22Rv1 (cell line): ENCODE measurements around the gene DEAF1.

ENCODE experiments used
- H3K27ac ChIP-seq: fragments of 450-650 bp; 2 replicates; pipeline ENCODE4 v1.5.1; 2017
- ZFX ChIP-seq: fragments of 450-650 bp; IDR thresholded peaks from 2 replicates; pipeline ENCODE4 v1.6.1; 2017; ENCODE audit warnings: antibody characterized with exemption, borderline replicate concordance
- TF ChIP-seq, protein P1 (sequence below): fragments of 450-650 bp; IDR thresholded peaks from 2 replicates; pipeline ENCODE4 v1.5.1; 2017; ENCODE audit warnings: mild to moderate bottlenecking

Gene DEAF1

DNA sequence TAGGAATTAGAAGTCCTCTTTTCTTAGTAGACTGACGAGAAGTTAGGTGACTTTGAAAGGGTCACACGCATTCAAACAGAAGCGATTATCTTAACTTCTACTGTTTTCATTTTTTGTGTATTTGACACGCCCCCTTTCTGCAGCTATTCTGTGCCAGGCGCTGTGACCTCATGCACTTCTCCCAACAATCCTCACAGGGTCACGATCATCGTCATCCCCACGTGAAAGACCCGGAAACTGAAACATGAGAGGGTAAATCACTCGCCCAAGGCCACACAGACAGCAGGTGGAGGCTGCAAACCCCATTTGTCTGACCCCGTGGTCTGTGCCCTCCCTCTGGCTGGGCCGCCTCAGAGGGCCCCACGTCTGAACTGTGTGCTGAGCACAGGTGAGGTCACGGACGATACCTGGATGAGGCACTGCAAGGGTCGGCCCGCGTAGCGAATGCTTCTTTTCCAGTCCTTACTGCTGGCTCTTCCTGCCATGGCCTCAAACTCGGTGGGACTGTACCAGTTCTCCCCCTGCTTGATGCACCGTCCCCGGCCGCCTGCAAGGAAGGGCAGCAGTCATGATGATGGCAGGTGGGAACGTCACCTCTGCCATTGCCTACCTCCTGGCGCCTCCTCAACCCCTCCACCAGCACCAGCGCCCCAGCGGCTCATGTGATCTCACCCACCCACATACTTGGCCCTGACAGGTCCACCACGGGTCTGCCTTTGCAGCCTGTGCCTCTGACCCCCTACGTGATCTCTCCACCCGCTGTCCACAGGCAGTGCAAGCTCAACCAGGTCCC is 8.4 kb downstream of the DEAF1 start:
- no peak overlapping the region for H3K27ac ChIP-seq
- no peak for TF ChIP-seq ZFX

DNA sequence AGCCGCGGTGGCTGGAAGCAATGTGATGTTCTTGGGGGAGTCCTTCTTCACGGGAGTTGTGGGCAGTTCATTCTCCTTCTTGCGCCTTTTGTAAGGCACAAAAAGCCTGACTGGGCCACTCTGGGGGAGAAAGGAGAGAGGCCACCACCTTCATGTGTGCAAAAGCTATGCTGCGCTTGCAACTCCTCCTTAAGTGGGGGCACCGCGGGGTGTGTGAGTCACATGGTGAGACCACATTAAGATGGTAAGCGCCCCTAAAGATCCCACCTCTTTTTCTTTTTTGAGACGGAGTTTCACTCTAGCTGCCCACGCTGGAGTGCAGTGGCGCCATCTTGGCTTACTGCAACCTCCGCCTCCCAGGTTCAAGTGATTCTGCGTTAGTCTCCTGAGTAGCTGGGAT is 14.1 kb downstream of the DEAF1 start:
- no peak for TF ChIP-seq ZFX
- TF ChIP-seq, protein P1, sequence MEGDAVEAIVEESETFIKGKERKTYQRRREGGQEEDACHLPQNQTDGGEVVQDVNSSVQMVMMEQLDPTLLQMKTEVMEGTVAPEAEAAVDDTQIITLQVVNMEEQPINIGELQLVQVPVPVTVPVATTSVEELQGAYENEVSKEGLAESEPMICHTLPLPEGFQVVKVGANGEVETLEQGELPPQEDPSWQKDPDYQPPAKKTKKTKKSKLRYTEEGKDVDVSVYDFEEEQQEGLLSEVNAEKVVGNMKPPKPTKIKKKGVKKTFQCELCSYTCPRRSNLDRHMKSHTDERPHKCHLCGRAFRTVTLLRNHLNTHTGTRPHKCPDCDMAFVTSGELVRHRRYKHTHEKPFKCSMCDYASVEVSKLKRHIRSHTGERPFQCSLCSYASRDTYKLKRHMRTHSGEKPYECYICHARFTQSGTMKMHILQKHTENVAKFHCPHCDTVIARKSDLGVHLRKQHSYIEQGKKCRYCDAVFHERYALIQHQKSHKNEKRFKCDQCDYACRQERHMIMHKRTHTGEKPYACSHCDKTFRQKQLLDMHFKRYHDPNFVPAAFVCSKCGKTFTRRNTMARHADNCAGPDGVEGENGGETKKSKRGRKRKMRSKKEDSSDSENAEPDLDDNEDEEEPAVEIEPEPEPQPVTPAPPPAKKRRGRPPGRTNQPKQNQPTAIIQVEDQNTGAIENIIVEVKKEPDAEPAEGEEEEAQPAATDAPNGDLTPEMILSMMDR = no peak
- H3K27ac ChIP-seq = no peak overlapping the region

DNA sequence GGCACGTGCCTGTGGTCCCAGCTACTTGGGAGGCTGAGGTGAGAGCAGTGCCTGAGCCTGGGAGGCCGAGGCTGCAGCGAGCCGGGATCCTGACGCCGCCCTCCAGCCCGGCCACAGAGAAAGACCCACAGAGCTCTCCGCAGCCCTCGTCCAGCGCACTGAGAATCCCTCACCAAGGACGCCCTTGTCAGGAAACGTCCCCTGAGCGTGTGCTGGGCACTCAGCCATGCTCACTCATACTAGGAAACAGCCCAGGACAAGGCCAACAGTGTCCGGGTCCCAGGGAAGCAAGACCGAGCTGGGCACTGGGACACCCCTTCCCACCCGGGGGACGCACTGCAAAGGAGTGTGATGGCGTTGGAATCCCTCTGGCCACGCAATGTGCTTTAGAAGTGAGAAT is 14.5 kb downstream of the DEAF1 start:
- TF ChIP-seq, protein P1 = no peak
- TF ChIP-seq ZFX = no peak

DNA sequence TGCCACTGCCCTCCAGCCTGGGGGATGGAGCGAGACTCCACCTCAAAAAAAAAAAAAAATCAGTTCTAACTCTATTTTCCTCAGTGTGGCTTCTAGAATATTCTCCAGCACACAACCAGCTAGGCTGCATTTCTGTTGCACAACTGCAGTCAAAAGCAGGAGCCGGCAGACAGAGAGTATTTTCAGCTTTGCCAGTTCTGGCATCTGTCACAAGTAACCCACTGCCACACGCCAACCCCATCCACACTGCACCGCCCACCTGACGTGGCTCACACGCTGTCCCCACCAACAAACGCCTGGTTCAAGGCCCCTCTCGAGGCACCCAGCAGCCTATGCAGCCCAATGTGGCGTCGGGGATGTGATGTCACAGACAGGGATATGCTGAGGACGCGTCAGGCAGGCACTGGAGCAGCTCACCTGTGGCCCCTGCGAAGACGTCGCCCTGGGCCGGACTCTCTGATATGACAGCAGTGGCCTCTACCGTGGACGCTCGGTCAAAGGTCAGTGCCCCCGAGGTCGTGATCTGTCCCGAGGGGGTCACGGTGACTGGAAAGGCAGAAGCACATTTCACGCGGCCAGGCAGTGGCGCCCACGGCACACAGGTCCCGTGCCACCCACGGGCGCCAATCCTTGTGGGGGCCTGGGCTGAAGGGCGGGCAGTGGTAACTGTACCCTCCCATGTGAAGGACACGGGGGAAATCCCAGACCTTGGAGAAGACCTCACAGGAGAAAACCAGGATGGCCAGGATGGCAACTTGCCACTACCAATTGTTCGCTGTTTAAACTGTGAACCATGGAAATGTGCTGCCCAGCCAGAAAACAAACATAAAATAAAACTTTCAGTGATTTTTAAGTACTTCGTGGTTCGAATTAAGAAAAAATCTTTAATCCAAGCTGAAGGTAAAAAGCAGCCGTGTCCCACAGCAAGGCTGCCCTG is 15.5 kb downstream of the DEAF1 start:
- TF ChIP-seq ZFX = no peak
- TF ChIP-seq, protein P1 = no peak
- H3K27ac ChIP-seq = no peak overlapping the region

More for the DNA sequence above, 14.5 kb downstream of the DEAF1 start:
- no peak overlapping the region for H3K27ac ChIP-seq

DNA sequence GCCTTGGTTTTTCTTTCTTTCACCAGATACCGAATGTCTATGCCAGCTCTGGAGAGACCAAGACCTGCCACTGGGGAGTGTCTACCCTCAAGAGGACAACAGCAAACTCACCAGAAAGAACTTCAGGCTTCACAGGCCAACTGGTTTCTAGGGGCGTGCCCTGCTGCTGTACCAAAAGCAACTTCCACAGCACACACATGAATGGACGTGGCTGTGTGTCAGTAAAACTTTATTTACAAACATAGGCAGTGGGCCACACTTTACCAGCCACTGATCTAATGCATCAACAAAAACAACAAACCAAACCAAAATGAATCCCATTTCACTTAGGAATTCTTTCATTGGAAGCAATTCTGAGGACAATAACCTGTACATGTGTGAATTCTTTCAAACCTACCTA is 16.7 kb downstream of the DEAF1 start:
- TF ChIP-seq ZFX = no peak
- TF ChIP-seq, protein P1 = no peak
- H3K27ac ChIP-seq = no peak overlapping the region

DNA sequence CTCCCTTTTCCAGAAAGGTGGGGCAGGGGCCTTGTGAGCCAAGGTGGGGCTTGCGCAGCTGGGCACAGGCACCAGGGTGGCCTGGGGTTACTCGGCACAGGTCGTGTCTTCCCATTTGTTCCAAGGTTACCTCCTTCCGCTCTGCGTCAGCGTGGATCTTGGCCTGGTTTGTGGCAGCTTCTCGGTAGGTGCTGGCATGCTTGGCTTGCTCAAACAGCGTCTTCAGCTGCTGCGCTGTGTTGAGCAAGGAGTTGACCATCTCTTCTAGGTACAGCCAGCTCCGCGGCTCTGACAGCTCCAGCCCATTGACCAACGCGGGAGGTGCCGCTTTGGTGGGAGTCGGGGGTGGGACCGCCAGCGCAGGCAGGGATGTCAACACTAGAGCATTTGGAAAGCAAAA is 20.6 kb downstream of the DEAF1 start:
- H3K27ac ChIP-seq = no peak overlapping the region
- TF ChIP-seq ZFX = no peak
- TF ChIP-seq, protein P1 = no peak

DNA sequence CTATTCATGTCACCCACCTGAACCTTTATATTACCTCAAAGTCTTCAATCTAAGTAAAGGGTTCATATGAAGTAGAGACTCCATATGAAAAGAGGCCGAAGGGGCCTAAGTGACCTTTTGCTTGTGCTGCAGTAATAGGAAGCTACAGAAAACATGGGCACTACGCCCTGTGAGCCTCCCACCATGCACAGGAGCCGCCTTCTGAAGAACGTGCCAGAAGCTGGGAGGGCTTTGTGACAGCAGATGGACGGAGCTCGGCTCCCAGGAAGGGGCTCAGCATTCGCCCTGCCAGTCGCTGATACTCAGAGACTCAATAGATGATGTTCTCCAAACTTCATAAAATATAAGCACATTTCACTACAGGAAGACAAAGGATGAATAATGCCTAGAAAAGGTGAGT is 21.2 kb downstream of the DEAF1 start:
- TF ChIP-seq, protein P1 = no peak
- no peak overlapping the region for H3K27ac ChIP-seq
